Neural progenitor cell (in vitro differentiated cells): ENCODE results near the gene SLC7A7. TPM values are rescaled to one million over a fixed set of nuclear protein-coding genes. Genes with fewer than 3 reads are reported as not detected.
"Not testable (repeated sequence)": the region's sequence is repeated elsewhere in the genome, so short reads cannot be mapped to it uniquely, and the experiment has no call there.

ENCODE experiments used
- DNase-seq: peaks from one replicate; pipeline ENCODE4 v3.0.0-alpha.2; 2016; ENCODE audit warnings: low spot score
- H2AFZ ChIP-seq: fragments of 200-600 bp; sonication (generic); replicated peaks from 2 replicates; pipeline ENCODE4 v1.6.1; 2016; ENCODE audit warnings: antibody characterized with exemption
- H3F3A ChIP-seq: fragments of 200-600 bp; sonication (generic); 2 replicates; pipeline ENCODE4 v1.6.1; 2016; ENCODE audit warnings: antibody characterized with exemption, low read depth
- H3K27ac ChIP-seq: fragments of 200-600 bp; sonication (generic); 2 replicates; pipeline ENCODE4 v1.5.1; 2016; ENCODE audit warnings: mild to moderate bottlenecking
- H3K27me3 ChIP-seq: fragments of 200-600 bp; sonication (generic); 2 replicates; pipeline ENCODE4 v1.6.1; 2016; ENCODE audit warnings: mild to moderate bottlenecking, moderate library complexity
- H3K36me3 ChIP-seq: fragments of 200-600 bp; sonication (generic); 2 replicates; pipeline ENCODE4 v1.5.1; 2016
- H3K4me1 ChIP-seq: fragments of 200-600 bp; sonication (generic); 2 replicates; pipeline ENCODE4 v1.6.1; 2016; ENCODE audit warnings: mixed run types
- H3K4me2 ChIP-seq: fragments of 200-600 bp; sonication (generic); 2 replicates; pipeline ENCODE4 v1.6.1; 2016
- H3K4me3 ChIP-seq: fragments of 200-600 bp; sonication (generic); 2 replicates; pipeline ENCODE4 v1.5.1; 2016
- H3K79me2 ChIP-seq: fragments of 200-600 bp; sonication (generic); 2 replicates; pipeline ENCODE4 v1.6.1; 2016; ENCODE audit warnings: low read depth
- H3K9ac ChIP-seq: fragments of 200-600 bp; sonication (generic); 2 replicates; pipeline ENCODE4 v1.6.1; 2016
- H3K9me3 ChIP-seq: fragments of 200-600 bp; sonication (generic); 2 replicates; pipeline ENCODE4 v1.5.1; 2016; ENCODE audit warnings: low read depth
- H4K20me1 ChIP-seq: fragments of 200-600 bp; sonication (generic); 2 replicates; pipeline ENCODE4 v1.6.1; 2016; ENCODE audit warnings: low read depth
- H3K27ac Mint-ChIP-seq: 3 replicates; pipeline ENCODE4 v1.8.0; 2021; ENCODE audit warnings: mixed read lengths
- H3K27me3 Mint-ChIP-seq: 2 replicates; pipeline ENCODE4 v1.8.0; 2022; ENCODE audit warnings: low read depth, mild to moderate bottlenecking, inconsistent platforms, moderate library complexity, mixed read lengths; ENCODE audit not compliant: insufficient read depth
- H3K36me3 Mint-ChIP-seq: 3 replicates; pipeline ENCODE4 v1.8.0; 2021; ENCODE audit warnings: mixed read lengths
- H3K4me1 Mint-ChIP-seq: 3 replicates; pipeline ENCODE4 v1.8.0; 2021; ENCODE audit warnings: mixed read lengths
- H3K4me3 Mint-ChIP-seq: 3 replicates; pipeline ENCODE4 v1.8.0; 2021; ENCODE audit warnings: mild to moderate bottlenecking, moderate library complexity, mixed read lengths
- H3K9me3 Mint-ChIP-seq: 3 replicates; pipeline ENCODE4 v1.8.0; 2020; ENCODE audit warnings: mixed read lengths
- CTCF ChIP-seq: fragments of 200-600 bp; sonication (generic); IDR thresholded peaks from 2 replicates; pipeline ENCODE4 v1.5.1; 2017; ENCODE audit warnings: antibody characterized with exemption, mild to moderate bottlenecking
- EZH2 ChIP-seq: fragments of 200-600 bp; sonication (generic); IDR thresholded peaks from 2 replicates; pipeline ENCODE4 v1.6.1; 2017; ENCODE audit warnings: antibody characterized with exemption, mild to moderate bottlenecking, moderate library complexity
- EZH2phosphoT487 ChIP-seq: fragments of 200-600 bp; sonication (generic); IDR thresholded peaks from 2 replicates; pipeline ENCODE4 v1.6.1; 2017; ENCODE audit warnings: antibody characterized with exemption
- total RNA-seq: library from RNA; depleted of rRNA; stranded (reverse); fragments of >200 nt; gene quantifications from 2 replicates; pipeline ENCODE4 v1.2.3, GENCODE V29; 2015; ENCODE audit warnings: low replicate concordance

Gene SLC7A7
- total RNA-seq, 1 donor from 2014 or later: 5.6 TPM

GRCh38 chr14:22852940-22853767, 37.9 kb upstream of the SLC7A7 start:
- no peaks in the 10 kb centered on the region for H3K79me2 ChIP-seq
- Mint-ChIP-seq H3K4me1 (peaks cover 16% of the 10 kb centered on the region), H3K4me3 (peak overlapping the region; percentile 67), H3K9me3 (no peaks in the 10 kb centered on the region), H3K36me3 (no peaks in the 10 kb centered on the region), H3K27me3 (peaks cover 2% of the 10 kb centered on the region), H3K27ac (peak overlapping the region; percentile 42)
- peaks cover 12% of the 10 kb centered on the region for H3K4me1 ChIP-seq
- peak overlapping the region; percentile 99 for H2AFZ ChIP-seq
- peak overlapping the region; percentile 52 for H3K4me3 ChIP-seq
- no peaks in the 10 kb centered on the region for H3K9me3 ChIP-seq
- no peaks in the 10 kb centered on the region for H3K27me3 ChIP-seq
- H3K27ac ChIP-seq: no peak overlapping the region
- no peaks in the 10 kb centered on the region for H3K36me3 ChIP-seq
- peak overlapping the region; percentile 91 for H3K4me2 ChIP-seq
- peak; percentile 87 for DNase-seq
- TF ChIP-seq EZH2 (no peak), CTCF (peak; percentile 85)
- H3F3A ChIP-seq: peaks cover 3% of the 10 kb centered on the region
- no peak overlapping the region for H3K9ac ChIP-seq
- H4K20me1 ChIP-seq: no peaks in the 10 kb centered on the region

GRCh38 chr14:22852599-22852939, 37.3 kb upstream of the SLC7A7 start:
- Mint-ChIP-seq H3K4me1 (peaks cover 22% of the 10 kb centered on the region), H3K36me3 (no peaks in the 10 kb centered on the region), H3K9me3 (no peaks in the 10 kb centered on the region), H3K4me3 (no peak overlapping the region), H3K27ac (no peak overlapping the region), H3K27me3 (peaks cover 2% of the 10 kb centered on the region)
- Histone ChIP-seq H3K4me3 (no peak overlapping the region), H2AFZ (peak overlapping the region; percentile 99), H3F3A (peaks cover 3% of the 10 kb centered on the region), H3K27ac (no peak overlapping the region), H3K36me3 (no peaks in the 10 kb centered on the region), H3K9me3 (no peaks in the 10 kb centered on the region), H3K4me2 (no peak overlapping the region), H4K20me1 (no peaks in the 10 kb centered on the region), H3K27me3 (no peaks in the 10 kb centered on the region), H3K9ac (no peak overlapping the region), H3K79me2 (no peaks in the 10 kb centered on the region), H3K4me1 (peaks cover 15% of the 10 kb centered on the region)
- DNase-seq: no peak
- TF ChIP-seq EZH2 (no peak), CTCF (no peak), EZH2phosphoT487 (no peak)

- H3K27me3 Mint-ChIP-seq, H3K9me3 ChIP-seq, H2AFZ ChIP-seq, H3K27ac Mint-ChIP-seq, H3K4me2 ChIP-seq, H3K79me2 ChIP-seq, H3K4me3 ChIP-seq, DNase-seq, H3K27me3 ChIP-seq, H3K36me3 Mint-ChIP-seq, H3K27ac ChIP-seq, H3F3A ChIP-seq, H3K9me3 Mint-ChIP-seq, H3K9ac ChIP-seq, H4K20me1 ChIP-seq, H3K36me3 ChIP-seq, H3K4me3 Mint-ChIP-seq: not testable (repeated sequence)
- peaks cover 15% of the 10 kb centered on the region for H3K4me1 ChIP-seq
- peaks cover 23% of the 10 kb centered on the region for H3K4me1 Mint-ChIP-seq
Measured at GRCh38 chr14:22852178-22852577, 36.9 kb upstream of the SLC7A7 start.
